H1 (cell line): ENCODE measurements around the gene TMEM150B. TPM values are rescaled to one million over a fixed set of nuclear protein-coding genes. Genes with fewer than 3 reads are reported as not detected.
A peak's percentile ranks its signal among the peaks of the same experiment; 100 is the strongest.

Experiments
- CTCF ChIA-PET: fragments of 300-600 bp; sonication (Branson Sonifier 250); formaldehyde crosslinking; loops from one replicate; lab custom pipeline; 2021; ENCODE audit not compliant: partially characterized antibody; lab: Charles Lee
- POLR2A ChIA-PET: fragments of 300-600 bp; sonication (Branson Sonifier 250); formaldehyde crosslinking; loops from one replicate; lab custom pipeline; 2021; ENCODE audit warnings: inconsistent platforms; ENCODE audit not compliant: partially characterized antibody; lab: Charles Lee
- DNase-seq, 2 experiments: peaks; one replicate each; pipeline versions ENCODE4 v3.0.0 to v3.0.0-alpha.2; 2010 to 2022; ENCODE audit warnings: low spot score in 2 of 2, low read depth in 1 of 2, mixed read lengths in 1 of 2
- FAIRE-seq: peaks from 2 replicates; lab custom pipeline; 2011; peaks lifted over from hg19 to GRCh38; lab: Jason Lieb, UNC
- H2AFZ ChIP-seq: 2 replicates; pipeline ENCODE4 v1.8.1; 2012; ENCODE audit warnings: low read length, inconsistent platforms
- H2AK5ac ChIP-seq: 2 replicates; pipeline ENCODE4 v1.6.1; 2013; ENCODE audit warnings: low read depth, low read length
- H2BK120ac ChIP-seq: replicated peaks from 2 replicates; pipeline ENCODE3; 2013; ENCODE audit warnings: low read depth, low read length, inconsistent platforms
- H2BK12ac ChIP-seq: 2 replicates; pipeline ENCODE4 v1.6.1; 2013; ENCODE audit warnings: low read depth, low read length
- H2BK15ac ChIP-seq: 2 replicates; pipeline ENCODE4 v1.6.1; 2013; ENCODE audit warnings: low read length
- H2BK20ac ChIP-seq: 2 replicates; pipeline ENCODE4 v1.6.1; 2013; ENCODE audit warnings: low read length
- H2BK5ac ChIP-seq: 2 replicates; pipeline ENCODE4 v1.6.1; 2013; ENCODE audit warnings: low read depth, low read length
- H3K14ac ChIP-seq: 2 replicates; pipeline ENCODE4 v1.6.1; 2013; ENCODE audit warnings: inconsistent platforms; ENCODE audit not compliant: insufficient read length
- H3K18ac ChIP-seq: 2 replicates; pipeline ENCODE4 v1.6.1; 2013; ENCODE audit warnings: low read length; ENCODE audit errors: extremely low read depth
- H3K23ac ChIP-seq: 2 replicates; pipeline ENCODE4 v1.6.1; 2013; ENCODE audit warnings: inconsistent platforms; ENCODE audit not compliant: insufficient read length
- H3K23me2 ChIP-seq: 2 replicates; pipeline ENCODE4 v1.6.1; 2013; ENCODE audit warnings: low read depth, low read length
- H3K27ac ChIP-seq: 2 replicates; pipeline ENCODE4 v1.6.1; 2011; ENCODE audit warnings: low read depth, low read length, inconsistent platforms
- H3K27me3 ChIP-seq, 4 experiments: replicated peaks in 1 of 4; 1 replicate in 1 of 4; 2 replicates in 3 of 4; pipeline versions ENCODE4 v1.6.1 to v1.8.1; 2011 to 2013; ENCODE audit warnings: low read length in 3 of 4, mild to moderate bottlenecking in 3 of 4, inconsistent platforms in 2 of 4, mixed read lengths in 2 of 4, moderate library complexity in 1 of 4; ENCODE audit not compliant: control insufficient read depth in 3 of 4, insufficient read depth in 3 of 4; ENCODE audit errors: extremely low read depth in 1 of 4
- H3K36me3 ChIP-seq, 4 experiments: 2 replicates each; pipeline versions ENCODE4 v1.6.1 to v1.8.1; 2011 to 2013; ENCODE audit warnings: mild to moderate bottlenecking in 4 of 4, low read length in 3 of 4, moderate library complexity in 2 of 4, control low read depth in 1 of 4, inconsistent platforms in 1 of 4; ENCODE audit not compliant: insufficient read depth in 4 of 4, control insufficient read depth in 2 of 4
- H3K4ac ChIP-seq: replicated peaks from 2 replicates; pipeline ENCODE3; 2013; ENCODE audit warnings: low read length, low read depth, mixed read lengths, inconsistent platforms; ENCODE audit not compliant: insufficient read length
- H3K4me1 ChIP-seq, 4 experiments: replicated peaks in 1 of 4; 1 replicate in 1 of 4; 2 replicates in 3 of 4; pipeline versions ENCODE4 v1.6.1 to v1.8.1; 2011 to 2013; ENCODE audit warnings: low read length in 3 of 4, inconsistent platforms in 2 of 4, mixed read lengths in 1 of 4; ENCODE audit not compliant: insufficient read depth in 4 of 4, control insufficient read depth in 3 of 4
- H3K4me2 ChIP-seq, 2 experiments: 2 replicates each; pipeline versions ENCODE4 v1.6.1 to v1.8.1; 2011 to 2013; ENCODE audit warnings: low read depth in 2 of 2, low read length in 2 of 2, control low read depth in 1 of 2, inconsistent platforms in 1 of 2, mild to moderate bottlenecking in 1 of 2; ENCODE audit not compliant: insufficient read depth in 1 of 2
- H3K4me3 ChIP-seq, 4 experiments: fragments of 200-600, 300-600 bp in 1 of 4; sonication (generic), shearing (Covaris generic), sonication (Bioruptor Twin) in 1 of 4; 2 replicates each; pipeline versions ENCODE4 v1.5.1 to v1.8.1; 2011 to 2016; ENCODE audit warnings: low read length in 4 of 4, low read depth in 3 of 4, control low read depth in 2 of 4, inconsistent platforms in 2 of 4, mild to moderate bottlenecking in 2 of 4, mixed read lengths in 1 of 4, moderate library complexity in 1 of 4; ENCODE audit not compliant: insufficient read depth in 2 of 4; ENCODE audit errors: extremely low read depth in 1 of 4
- H3K56ac ChIP-seq: replicated peaks from 2 replicates; pipeline ENCODE3; 2013; ENCODE audit warnings: low read depth, mild to moderate bottlenecking, mixed read lengths, low read length, inconsistent platforms; ENCODE audit not compliant: insufficient read length
- H3K79me1 ChIP-seq: 2 replicates; pipeline ENCODE4 v1.6.1; 2013; ENCODE audit warnings: low read depth, low read length, control low read depth
- H3K79me2 ChIP-seq, 2 experiments: 2 replicates each; pipeline versions ENCODE4 v1.6.1 to v1.8.1; 2012 to 2013; ENCODE audit warnings: low read length in 2 of 2, mild to moderate bottlenecking in 2 of 2, inconsistent platforms in 1 of 2; ENCODE audit not compliant: insufficient read depth in 2 of 2, control insufficient read depth in 1 of 2
- H3K9ac ChIP-seq, 4 experiments: replicated peaks in 1 of 4; 1 replicate in 1 of 4; 2 replicates in 3 of 4; pipeline versions ENCODE4 v1.6.1 to v1.8.1; 2011 to 2013; ENCODE audit warnings: low read depth in 3 of 4, low read length in 3 of 4, control low read depth in 2 of 4, mild to moderate bottlenecking in 2 of 4, moderate library complexity in 2 of 4, inconsistent platforms in 1 of 4; ENCODE audit errors: extremely low read depth in 1 of 4
- H3K9me3 ChIP-seq, 2 experiments: 2 replicates each; pipeline versions ENCODE4 v1.6.1 to v1.8.1; 2012 to 2013; ENCODE audit warnings: mild to moderate bottlenecking in 2 of 2, moderate library complexity in 2 of 2, control low read depth in 1 of 2, inconsistent platforms in 1 of 2, low read depth in 1 of 2, low read length in 1 of 2, mixed read lengths in 1 of 2; ENCODE audit not compliant: insufficient read depth in 2 of 2
- H4K20me1 ChIP-seq, 2 experiments: replicated peaks in 1 of 2; 2 replicates each; pipeline versions ENCODE3 to v1.8.1; 2011 to 2013; ENCODE audit warnings: inconsistent platforms in 2 of 2, low read length in 2 of 2, mild to moderate bottlenecking in 1 of 2; ENCODE audit not compliant: insufficient read depth in 2 of 2, control insufficient read depth in 1 of 2
- H4K5ac ChIP-seq: 2 replicates; pipeline ENCODE4 v1.6.1; 2013; ENCODE audit warnings: low read length, low read depth, mixed read lengths, inconsistent platforms; ENCODE audit not compliant: insufficient read length
- H4K8ac ChIP-seq: 2 replicates; pipeline ENCODE4 v1.8.0; 2013; ENCODE audit warnings: mild to moderate bottlenecking, moderate library complexity, low read length, inconsistent platforms; ENCODE audit not compliant: insufficient read depth; ENCODE audit errors: extremely low read depth
- H4K91ac ChIP-seq: replicated peaks from 2 replicates; pipeline ENCODE3; 2013; ENCODE audit warnings: low read length, mixed read lengths, inconsistent platforms; ENCODE audit not compliant: insufficient read length
- CEBPB ChIP-seq: IDR thresholded peaks from 2 replicates; pipeline ENCODE4 v1.6.1; 2012; ENCODE audit warnings: low read depth, low read length
- CTBP2 ChIP-seq: IDR thresholded peaks from 2 replicates; pipeline ENCODE4 v1.7.0; 2011; ENCODE audit warnings: borderline replicate concordance, mild to moderate bottlenecking, moderate library complexity, mixed read lengths, low read length; ENCODE audit not compliant: insufficient read depth, insufficient read length
- EP300 ChIP-seq, 2 experiments: IDR thresholded peaks; 1 replicate in 1 of 2; 2 replicates in 1 of 2; pipeline ENCODE4 v1.6.1; 2011 to 2012; ENCODE audit warnings: low read depth in 2 of 2, low read length in 2 of 2, mild to moderate bottlenecking in 2 of 2, borderline replicate concordance in 1 of 2, inconsistent platforms in 1 of 2, moderate library complexity in 1 of 2
- KDM1A ChIP-seq: fragments of 200-600, 300-600 bp; sonication (generic); IDR thresholded peaks from 2 replicates; pipeline ENCODE4 v1.7.1; 2016; ENCODE audit warnings: mild to moderate bottlenecking, low read length, borderline replicate concordance
- KDM4A ChIP-seq: IDR thresholded peaks from one replicate; pipeline ENCODE4 v1.7.1; 2012; ENCODE audit warnings: low read depth, mild to moderate bottlenecking, moderate library complexity, low read length, inconsistent platforms; ENCODE audit not compliant: severe bottlenecking
- PHF8 ChIP-seq: fragments of 200-600 bp; sonication (generic); conservative IDR thresholded peaks from 2 replicates; pipeline ENCODE4 v1.7.1; 2012; ENCODE audit warnings: low read depth, mild to moderate bottlenecking, inconsistent platforms, low read length, moderate library complexity
- RAD21 ChIP-seq, 2 experiments: IDR thresholded peaks in 1 of 2; conservative IDR thresholded peaks in 1 of 2; 2 replicates each; pipeline ENCODE4 v1.6.1; 2011; ENCODE audit warnings: low read depth in 2 of 2, low read length in 2 of 2, improper control_type of control experiment in 1 of 2, inconsistent platforms in 1 of 2, mild to moderate bottlenecking in 1 of 2, moderate library complexity in 1 of 2
- SIX5 ChIP-seq: IDR thresholded peaks from 2 replicates; pipeline ENCODE4 v1.6.1; 2011; ENCODE audit warnings: mild to moderate bottlenecking, low read depth, low read length
- SP1 ChIP-seq: IDR thresholded peaks from 2 replicates; pipeline ENCODE4 v1.6.1; 2011; ENCODE audit warnings: low read depth, low read length
- SP4 ChIP-seq: IDR thresholded peaks from 2 replicates; pipeline ENCODE4 v1.6.1; 2012; ENCODE audit warnings: low read length, inconsistent platforms
- TAF1 ChIP-seq: IDR thresholded peaks from 2 replicates; pipeline ENCODE4 v1.6.1; 2011; ENCODE audit warnings: mild to moderate bottlenecking, low read depth, low read length
- TEAD4 ChIP-seq: IDR thresholded peaks from 2 replicates; pipeline ENCODE4 v1.6.1; 2012; ENCODE audit warnings: low read depth, low read length, inconsistent platforms, mixed read lengths
- WGBS, 2 experiments: shearing (Covaris generic) in 1 of 2; methylation state at CpG; one replicate each; pipeline versions ENCODE4 v1.1.6 to v1.1.7; 2013 to 2015; ENCODE audit warnings: low lambda C conversion rate in 2 of 2, mixed read lengths in 2 of 2, inconsistent platforms in 1 of 2, low coverage in 1 of 2, missing lambda C conversion rate in 1 of 2; ENCODE audit not compliant: insufficient replicate concordance in 2 of 2, insufficient coverage in 1 of 2, insufficient read length in 1 of 2; ENCODE audit errors: extremely low coverage in 1 of 2, missing lambda C conversion rate in 1 of 2; 5-methylcytosine and 5-hydroxymethylcytosine counted together
- polyA plus RNA-seq, 7 experiments: library from polyadenylated mRNA; depleted of rRNA in 3 of 7; stranded (reverse) in 5 of 7; unstranded in 2 of 7; fragments of >200 nt in 5 of 7; fragments of 200-250 nt in 2 of 7; gene quantifications; 1 replicate in 5 of 7; 2 replicates in 1 of 7; 4 replicates in 1 of 7; pipeline versions ENCODE4 v1.2.1 to v1.2.3, GENCODE V29; 2011 to 2013; ENCODE audit warnings: missing spikeins in 2 of 7, mixed read lengths in 2 of 7
- total RNA-seq: library from RNA; stranded (reverse); fragmentation: NEBNext Ultra II Directional; extraction: Animal tissue kit (Norgen Biotek cat#: 25700); gene quantifications from 2 replicates; pipeline ENCODE4 v1.2.1, GENCODE V29; 2021

Gene TMEM150B
- total and polyA plus RNA-seq, 2 of the 8 experiments (the other 6 are each of a cell fraction or from before 2014, with no cell fraction given): 0.41 to 0.91 TPM

DNA sequence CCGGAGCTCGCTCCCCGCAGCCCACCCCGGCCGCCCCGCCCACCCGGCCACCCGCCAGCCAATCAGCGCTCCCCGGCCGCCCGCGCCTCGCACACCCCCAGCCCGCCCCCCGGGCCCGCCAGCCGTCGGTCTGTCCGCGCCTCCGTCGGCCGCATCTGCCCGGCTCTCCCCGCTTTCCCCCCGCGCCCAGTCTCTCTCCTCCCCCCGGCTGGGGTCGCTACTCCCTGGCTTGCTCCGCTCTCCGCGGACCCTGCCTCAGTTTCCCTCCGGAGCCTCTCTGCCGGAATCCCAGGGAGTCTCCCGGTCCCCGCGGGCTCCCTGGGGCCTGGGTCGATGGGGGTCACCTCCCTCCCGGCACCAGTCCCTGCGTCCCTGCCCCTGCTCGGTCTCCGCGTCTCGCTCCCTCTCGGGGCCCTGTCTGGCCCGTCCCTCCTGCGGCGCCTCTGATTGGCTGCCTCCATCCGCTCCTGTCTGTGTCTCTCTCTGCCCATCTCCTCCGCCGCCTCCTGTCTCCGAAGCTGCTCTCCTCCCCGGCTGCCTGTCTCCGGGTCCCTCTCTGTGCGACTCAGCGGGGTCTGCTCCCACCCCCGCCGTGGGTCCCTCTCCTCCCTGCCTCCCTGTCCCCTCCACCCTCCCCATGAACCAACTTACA lies 44.6 kb upstream of the TMEM150B start:
- Histone ChIP-seq H2AK5ac (no peak overlapping the region), H3K36me3 (no peaks in the 10 kb centered on the region), H3K23me2 (peaks cover 12% of the 10 kb centered on the region; the same call in 1 of the 2 replicates), H3K4me1 (peaks cover 0 to 31% (median 24%) of the 10 kb centered on the region in 4 experiments; a peak in 6 of 7 replicates), H2BK12ac (no peak overlapping the region), H2BK120ac (no peak overlapping the region), H4K8ac (peak overlapping the region; percentile 62), H4K91ac (peak overlapping the region; percentile 15), H4K5ac (no peak overlapping the region), H3K27ac (no peak overlapping the region), H3K4me2 (peak overlapping the region; percentile 58 to 81), H3K4ac (no peak overlapping the region), H3K79me1 (no peaks in the 10 kb centered on the region), H2BK5ac (no peak overlapping the region), H3K27me3 (peaks cover 16 to 52% (median 43%) of the 10 kb centered on the region in 4 experiments), H2BK20ac (no peak overlapping the region), H3K23ac (no peak overlapping the region), H3K9me3 (no peaks in the 10 kb centered on the region), H3K18ac (peak overlapping the region; percentile 78), H2AFZ (no peak overlapping the region; the same call in 1 of the 2 replicates), H3K4me3 (peak overlapping the region; percentile 24 to 71 (median 46)), H3K56ac (no peak overlapping the region), H2BK15ac (no peak overlapping the region), H4K20me1 (no peaks in the 10 kb centered on the region), H3K14ac (no peak overlapping the region), H3K79me2 (no peaks in the 10 kb centered on the region), H3K9ac (no peak overlapping the region)
- POLR2A ChIA-PET: interaction anchor here (0.8 to 7.1 kb wide), 12 partner anchors 10 to 109 kb away, joined by 3 to 58 read pairs (median 4); partner anchors contain the start of genes KMT5C, RPL28, TMEM238 and UBE2S
- DNase-seq (peak in 1 of 2 experiments; percentile 87), FAIRE-seq (no peak)
- CTCF ChIA-PET: interaction anchor here (0.6 to 1.5 kb wide), 4 partner anchors 11 to 165 kb away, joined by 3 to 5 read pairs (median 4); no protein-coding TSS in a partner anchor
- WGBS, 2 experiments: 3% methylated on average over 10 of the region's 59 CpGs; no CpG with 5 or more reads in 1 of the 2 experiments
- TF ChIP-seq SP4 (no peak), KDM4A (peak; percentile 48), CEBPB (no peak), SP1 (no peak), KDM1A (peak; percentile 47; the same call in 1 of the 2 replicates), CTBP2 (peak; percentile 72), SIX5 (no peak), TEAD4 (no peak), RAD21 (IDR thresholded peaks at IDR 0.05 in 1 of 2, conservative IDR thresholded peaks at IDR 0.05 in 1 of 2; ENCODE audit: low read depth in 2 of 2, low read length in 2 of 2) (no peak), PHF8 (0 out of 2 replicates have a peak, but pooled peaks have one; percentile 15), TAF1 (no peak), EP300 (IDR thresholded peaks at IDR 0.05; ENCODE audit: borderline replicate concordance in 1 of 2, low read depth in 2 of 2, low read length in 2 of 2) (no peak)
